GM12891 (cell line): Measurements from ENCODE around the gene CMTM2.
A peak's percentile ranks its signal among the peaks of the same experiment; 100 is the strongest.

ENCODE experiments used
- DNase-seq: peaks from one replicate; pipeline ENCODE4 v3.0.0; 2011; ENCODE audit warnings: low spot score; ENCODE audit not compliant: insufficient read length
- FAIRE-seq: peaks from 2 replicates; lab custom pipeline; 2011; peaks lifted over from hg19 to GRCh38; lab: Jason Lieb, UNC
- PAX5 ChIP-seq: IDR thresholded peaks from 2 replicates; pipeline ENCODE4 v1.6.1; 2011; ENCODE audit warnings: low read length, moderate library complexity, mild to moderate bottlenecking; ENCODE audit not compliant: insufficient read depth, severe bottlenecking
- POLR2A ChIP-seq: IDR thresholded peaks from 2 replicates; pipeline ENCODE4 v1.6.1; 2011; ENCODE audit warnings: low read depth, low read length, control low read depth
- POLR2AphosphoS5 ChIP-seq: IDR thresholded peaks from 2 replicates; pipeline ENCODE4 v1.6.1; 2011; ENCODE audit warnings: low read depth, low read length, control low read depth
- POU2F2 ChIP-seq: IDR thresholded peaks from 2 replicates; pipeline ENCODE4 v1.6.1; 2011; ENCODE audit warnings: low read depth, mild to moderate bottlenecking, control low read depth, low read length, moderate library complexity
- SPI1 ChIP-seq: IDR thresholded peaks from 2 replicates; pipeline ENCODE4 v1.6.1; 2011; ENCODE audit warnings: low read depth, low read length, control low read depth
- TAF1 ChIP-seq: IDR thresholded peaks from 2 replicates; pipeline ENCODE4 v1.6.1; 2011; ENCODE audit warnings: low read depth, low read length, control low read depth

CMTM2 gene

DNA sequence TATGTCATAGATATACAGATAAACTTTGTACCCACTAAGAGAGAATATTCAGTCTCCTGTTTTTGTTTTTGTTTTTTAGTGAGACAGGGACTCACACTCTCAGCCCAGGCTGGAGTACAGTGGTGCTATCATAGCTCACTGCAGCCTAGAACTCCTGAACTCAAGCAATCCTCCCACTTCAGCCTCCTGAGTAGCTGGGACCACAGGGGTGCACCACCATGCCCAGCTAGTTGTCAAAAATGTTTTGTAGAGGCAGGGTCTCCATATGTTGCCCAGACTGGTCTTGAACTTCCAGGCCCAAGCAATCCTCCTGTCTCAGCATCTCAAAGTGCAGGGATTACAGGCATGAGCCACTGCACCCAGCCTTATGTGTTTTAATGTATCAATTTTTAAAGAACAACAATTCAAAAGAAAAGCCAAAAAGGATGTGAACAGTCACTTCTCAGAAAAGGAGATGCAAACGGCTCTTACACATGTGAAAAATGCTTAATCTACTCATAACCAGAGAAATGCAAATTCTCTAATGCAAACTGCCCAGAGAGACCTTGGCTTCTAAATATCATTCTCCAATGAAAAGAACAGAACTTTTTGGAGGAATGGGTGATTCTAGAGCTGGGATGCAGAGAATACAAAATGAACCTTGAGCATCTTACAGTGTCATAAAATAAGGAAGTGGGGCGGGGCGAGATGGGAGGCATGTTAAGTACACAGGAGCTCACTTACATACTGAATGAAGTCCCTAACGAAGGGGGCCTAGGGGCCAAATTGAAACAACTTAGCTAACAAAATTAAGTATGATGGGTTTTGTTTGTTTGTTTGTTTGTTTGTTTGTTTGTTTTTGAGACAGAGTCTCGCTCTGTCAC, 18.0 kb downstream of the CMTM2 start:
- TF ChIP-seq POU2F2: no peak
- peak; percentile 71 for TF ChIP-seq SPI1
- FAIRE-seq (no peak), DNase-seq (no peak)

DNA sequence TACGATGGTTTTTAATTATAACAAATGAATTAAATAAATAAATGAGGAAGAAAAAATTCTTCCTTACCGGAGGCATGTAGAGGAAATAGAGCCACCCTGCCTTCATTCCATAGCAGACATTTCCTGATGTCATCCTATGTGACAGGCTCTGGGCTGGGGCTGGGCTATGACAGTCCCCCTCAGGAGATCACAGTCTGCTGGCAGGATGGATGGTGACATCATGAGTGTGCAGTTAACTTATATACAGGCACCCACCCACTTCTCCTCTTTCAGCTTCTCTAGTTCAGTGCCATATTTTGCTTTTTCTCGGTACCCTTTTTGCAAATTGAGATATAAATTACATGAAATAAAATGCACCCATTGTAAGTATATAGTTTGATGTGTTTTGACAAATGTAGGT, 18.8 kb downstream of the CMTM2 start:
- FAIRE-seq (no peak), DNase-seq (no peak)
- TF ChIP-seq POU2F2 (no peak), TAF1 (no peak), POLR2AphosphoS5 (no peak), POLR2A (no peak), PAX5 (no peak), SPI1 (no peak)

DNA sequence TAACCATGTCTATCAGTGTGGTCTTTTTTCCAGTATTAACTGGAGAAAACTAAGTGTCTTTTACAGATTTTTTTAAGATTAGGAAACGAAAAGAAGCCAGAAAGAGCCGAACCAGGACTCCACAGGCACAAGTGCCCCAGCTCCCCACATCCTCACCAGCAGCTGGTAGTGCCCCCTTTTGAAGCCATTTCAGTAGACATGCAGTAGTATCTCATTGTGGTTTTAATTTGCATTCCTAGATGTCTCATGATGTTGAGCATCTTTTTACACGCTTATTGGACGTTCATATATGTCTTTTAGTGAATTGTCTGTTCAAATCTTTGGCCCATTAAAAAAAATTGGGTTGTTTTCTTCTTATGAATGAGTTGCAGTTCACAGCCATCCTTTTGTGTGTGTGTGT, 20.5 kb downstream of the CMTM2 start:
- FAIRE-seq (no peak), DNase-seq (no peak)
- no peak for TF ChIP-seq POLR2A

DNA sequence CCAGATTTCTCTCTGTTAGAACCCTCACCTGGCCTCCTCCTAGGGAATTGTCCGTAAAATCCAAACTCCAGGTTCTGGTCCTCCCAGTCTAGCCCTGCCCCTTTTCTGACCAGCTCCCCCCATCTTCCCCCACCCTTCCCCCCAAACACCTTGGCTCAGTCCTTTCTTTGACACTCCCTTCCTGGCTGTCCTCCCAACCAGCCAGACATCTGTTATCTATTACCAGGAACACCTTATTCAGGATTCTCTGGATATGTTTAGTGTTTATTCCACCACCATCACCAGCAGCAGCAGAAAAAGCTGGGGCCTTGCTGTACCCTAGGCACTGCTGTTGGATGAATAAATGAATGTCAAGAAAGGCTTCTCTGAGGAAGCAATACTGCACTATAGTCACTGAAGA, 21.2 kb downstream of the CMTM2 start:
- no peak for TF ChIP-seq POLR2A
- TF ChIP-seq TAF1: no peak
- no peak for TF ChIP-seq POU2F2
- TF ChIP-seq POLR2AphosphoS5: no peak
- TF ChIP-seq SPI1: no peak
- no peak for TF ChIP-seq PAX5
- FAIRE-seq: no peak

DNA sequence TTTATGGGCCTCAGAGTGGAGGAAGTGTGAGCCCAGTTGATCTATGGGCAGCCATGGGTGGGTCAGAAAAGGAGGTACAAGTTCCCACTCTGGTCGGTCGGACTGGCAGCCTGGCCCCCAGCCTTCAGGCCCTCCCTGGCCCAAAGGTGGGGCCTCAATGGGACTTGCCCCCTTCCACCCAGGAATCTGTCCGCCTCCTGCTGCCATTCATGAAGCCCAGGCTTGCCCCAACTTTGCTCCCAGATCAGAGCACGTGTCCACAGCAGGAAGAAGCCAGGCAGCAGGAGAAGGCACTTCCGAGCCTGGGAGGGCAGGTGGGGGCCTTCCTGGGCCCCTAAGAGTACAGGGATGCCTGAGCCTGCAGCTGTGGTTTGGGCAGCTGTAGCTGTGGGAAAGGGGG, 22.2 kb downstream of the CMTM2 start:
- no peak for DNase-seq
- TF ChIP-seq POU2F2: no peak
- TF ChIP-seq TAF1: no peak
- no peak for TF ChIP-seq SPI1
- no peak for TF ChIP-seq POLR2A
- no peak for TF ChIP-seq PAX5
- no peak for TF ChIP-seq POLR2AphosphoS5
- no peak for FAIRE-seq

More for the DNA sequence above, 21.2 kb downstream of the CMTM2 start:
- DNase-seq: no peak

DNA sequence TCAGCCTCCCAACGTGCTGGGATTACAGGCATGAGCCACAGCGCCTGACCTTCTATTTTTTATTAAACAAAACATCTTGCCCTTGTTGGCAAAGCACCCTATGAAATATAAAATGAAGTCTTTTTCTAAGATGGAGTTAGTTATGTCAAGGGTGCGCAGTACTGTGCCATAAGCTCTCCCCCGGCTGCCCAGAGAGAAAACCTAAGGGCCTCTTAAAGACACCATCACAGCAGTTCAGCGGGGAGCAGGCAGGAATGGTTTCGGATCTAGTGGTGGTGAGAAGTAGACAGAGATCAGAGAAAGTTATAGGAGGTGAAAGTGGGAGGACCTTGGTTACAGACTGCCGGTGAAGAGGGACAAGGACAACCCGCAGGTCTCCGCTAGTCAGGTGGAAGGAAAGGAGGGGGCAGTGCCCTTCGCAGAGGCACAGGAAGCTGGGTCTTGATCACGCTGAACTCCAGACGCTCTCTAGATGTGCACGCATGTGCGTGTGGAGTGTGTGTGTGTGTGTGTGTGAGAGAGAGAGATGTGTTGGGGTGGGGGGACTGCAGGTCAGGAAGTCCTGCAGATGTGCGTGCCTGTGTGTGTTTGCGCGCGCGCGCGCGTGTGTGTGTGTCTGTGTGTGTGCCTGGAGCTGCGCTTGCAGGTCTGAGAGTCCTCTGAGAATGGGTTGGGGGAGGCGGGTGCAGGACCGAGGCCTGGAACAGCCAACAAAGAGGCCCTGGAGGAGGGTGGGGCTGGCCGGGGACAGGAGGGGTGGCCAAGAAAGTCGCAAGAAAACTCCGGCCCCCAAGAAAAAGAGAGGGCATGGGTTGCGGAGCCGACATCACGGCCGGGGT, 24.5 kb downstream of the CMTM2 start:
- no peak; the same call in 1 of the 2 replicates for TF ChIP-seq POLR2AphosphoS5
- peak; percentile 38; the same call in 1 of the 2 replicates for TF ChIP-seq POLR2A
- TF ChIP-seq POU2F2: 0 out of 2 replicates have a peak, but pooled peaks have one; percentile 46
- 0 out of 2 replicates have a peak, but pooled peaks have one; percentile 33 for TF ChIP-seq TAF1
- peak; percentile 98 for FAIRE-seq
- peak; percentile 47 for DNase-seq

DNA sequence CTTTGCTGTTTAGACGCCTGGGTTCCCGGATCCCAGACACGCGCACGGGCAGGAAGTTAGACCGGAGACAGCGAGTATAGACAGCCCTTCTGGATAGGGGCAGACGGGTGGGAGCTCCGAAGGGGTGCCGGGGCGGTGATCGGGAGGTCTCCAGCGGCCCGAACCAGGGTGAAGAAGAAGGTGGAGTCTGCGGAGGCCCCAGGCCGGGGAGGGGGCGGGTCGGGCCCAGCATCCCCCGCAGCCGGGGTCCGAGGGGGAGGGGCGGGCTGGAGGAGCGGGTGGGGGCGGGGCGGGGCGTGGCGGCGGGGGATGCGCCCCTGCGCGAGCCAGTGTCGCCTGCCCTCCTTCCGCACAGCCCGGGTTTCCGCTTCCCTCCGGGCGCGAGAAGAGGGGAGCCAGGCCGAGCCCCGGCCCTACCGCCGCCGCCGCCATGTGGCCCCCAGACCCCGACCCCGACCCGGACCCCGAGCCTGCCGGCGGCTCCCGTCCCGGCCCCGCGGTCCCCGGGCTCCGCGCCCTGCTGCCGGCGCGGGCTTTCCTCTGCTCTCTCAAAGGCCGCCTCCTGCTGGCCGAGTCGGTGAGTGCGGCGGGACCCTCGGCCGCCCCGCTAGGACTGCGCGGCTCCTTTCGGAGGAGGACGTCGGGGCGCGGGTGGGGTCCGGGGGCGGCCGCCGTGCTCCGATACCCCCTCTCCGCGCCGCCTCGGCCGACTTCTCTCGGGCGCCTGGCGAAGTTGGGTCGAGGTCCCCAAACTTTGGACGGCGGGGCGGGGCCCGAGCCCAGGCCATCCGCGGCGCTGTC, 25.3 kb downstream of the CMTM2 start, which contains the start of gene CMTM3:
TSS of gene CMTM3 (plus strand) at position 329 of the 801 bp plus-strand sequence. CDS start at position 431, 102 bp downstream.
- DNase-seq (peak; percentile 80), FAIRE-seq (peak; percentile 16)
- TF ChIP-seq TAF1: no peak
- TF ChIP-seq SPI1: no peak
- TF ChIP-seq POLR2A: no peak
- no peak for TF ChIP-seq PAX5
- no peak for TF ChIP-seq POLR2AphosphoS5
- TF ChIP-seq POU2F2: no peak

DNA sequence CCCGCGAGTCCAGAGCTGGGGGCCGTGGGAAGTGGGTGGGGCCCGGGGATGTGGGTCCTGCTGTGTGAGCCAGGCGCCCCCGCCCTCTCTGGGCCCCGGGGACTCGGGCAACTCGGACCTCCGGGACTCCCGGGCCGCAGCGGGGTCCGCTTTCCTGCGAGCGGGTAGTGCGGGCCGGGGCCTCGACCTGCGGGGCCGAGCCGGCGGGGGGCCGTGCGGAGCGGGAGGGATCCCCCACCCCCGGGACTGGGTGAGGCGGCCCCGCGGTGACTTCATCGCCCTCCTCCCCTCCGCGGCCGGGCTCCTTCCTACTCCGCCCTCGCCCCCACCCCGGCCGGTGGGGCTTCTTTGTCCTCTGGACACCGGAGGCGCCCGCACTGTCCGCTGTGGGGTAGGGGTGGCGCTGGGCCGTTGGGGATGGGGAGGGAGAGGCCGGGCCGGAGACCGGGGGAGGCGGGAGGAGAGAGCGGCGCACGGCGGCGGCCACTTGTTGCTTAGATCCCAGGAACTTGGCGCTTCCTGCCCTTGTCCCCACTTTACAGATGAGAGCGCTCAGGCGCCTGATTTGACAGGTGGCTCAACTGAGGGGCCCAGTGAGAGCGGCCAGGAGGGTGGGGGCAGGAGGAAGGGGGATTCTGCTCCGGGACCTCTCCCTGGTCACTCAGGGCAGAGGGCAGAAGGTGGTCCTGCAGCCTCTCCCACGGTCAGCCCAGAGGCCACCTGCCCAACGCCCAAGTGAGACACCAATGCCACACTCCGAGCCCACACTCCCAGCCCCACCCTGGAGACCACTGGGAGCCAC, 26.1 kb downstream of the CMTM2 start:
- 0 out of 2 replicates have a peak, but pooled peaks have one; percentile 13 for TF ChIP-seq POU2F2
- no peak for TF ChIP-seq POLR2A
- no peak for TF ChIP-seq TAF1
- no peak for TF ChIP-seq POLR2AphosphoS5
- DNase-seq: no peak
- no peak for FAIRE-seq
